ENCODE data around the gene C1QTNF9B. TPM values are rescaled to one million over a fixed set of nuclear protein-coding genes. Genes with fewer than 3 reads are reported as not detected.
A peak's percentile ranks its signal among the peaks of the same experiment; 100 is the strongest.

C1QTNF9B gene
- polyA plus RNA-seq, 3 donors = not detected

DNA sequence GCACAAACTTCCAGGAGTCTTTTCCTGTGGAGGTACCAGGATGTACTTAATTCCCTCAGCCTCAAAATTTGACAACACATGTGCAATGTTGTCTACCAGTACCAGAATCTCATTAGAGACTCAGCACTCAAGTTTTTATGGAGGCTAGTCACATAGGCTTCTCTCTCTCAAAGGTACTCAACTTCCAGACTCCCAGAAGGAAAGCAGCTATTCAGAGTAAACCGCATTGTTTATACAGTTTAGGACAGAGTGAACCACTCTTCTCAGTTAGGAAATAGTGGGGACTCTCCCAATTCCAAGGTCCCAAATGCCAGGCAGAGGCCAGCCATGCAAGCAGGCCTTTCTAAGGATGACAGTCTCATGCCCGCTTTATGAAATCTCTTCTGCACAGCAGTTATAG is 8.5 kb upstream of the C1QTNF9B start:
- Histone ChIP-seq H3K79me2 (ENCODE audit: insufficient read depth, low read length) (no peaks in the 10 kb centered on the region), H3K27ac (ENCODE audit: low read depth in 1 of 2, low read length in 2 of 2) (no peak overlapping the region), H3K27me3 (ENCODE audit: control insufficient read depth in 2 of 2, insufficient read depth in 2 of 2, low read length in 2 of 2) (peaks cover 41 to 42% of the 10 kb centered on the region in 2 donors), H2AFZ (ENCODE audit: insufficient read depth, low read depth, low read length, poor library complexity, severe bottlenecking) (no peak overlapping the region), H3K4me3 (replicated peaks in 1 of 3; ENCODE audit: low read depth in 2 of 3, low read length in 3 of 3) (no peak overlapping the region), H3K36me3 (replicated peaks in 1 of 2; ENCODE audit: control insufficient read depth in 1 of 2, insufficient read depth in 2 of 2, low read length in 2 of 2) (no peaks in the 10 kb centered on the region), H3K9me3 (replicated peaks in 1 of 2; ENCODE audit: control insufficient read depth in 1 of 2, insufficient read depth in 1 of 2, low read length in 2 of 2) (no peaks in the 10 kb centered on the region), H4K20me1 (ENCODE audit: insufficient read depth, low read length) (no peaks in the 10 kb centered on the region), H3K9ac (ENCODE audit: insufficient read depth, low read length, poor library complexity, severe bottlenecking) (no peak overlapping the region), H3K4me1 (ENCODE audit: control insufficient read depth in 1 of 2, insufficient read depth in 2 of 2, low read length in 2 of 2) (peaks cover 5 to 7% of the 10 kb centered on the region in 2 donors), H3K4me2 (replicated peaks; ENCODE audit: extremely low read depth, low read length, poor library complexity, severe bottlenecking) (no peak overlapping the region)
- WGBS (ENCODE audit: insufficient coverage) = no CpG with 5 or more reads among the region's 2 CpGs
- Mint-ChIP-seq H3K27me3 (ENCODE audit: low read depth in 3 of 3) (peaks cover 36 to 51% (median 39%) of the 10 kb centered on the region in 3 donors), H3K36me3 (no peaks in the 10 kb centered on the region), H3K4me1 (peaks cover 8% of the 10 kb centered on the region), H3K4me3 (no peak overlapping the region), H3K9me3 (peaks cover 0 to 5% (median 0%) of the 10 kb centered on the region in 7 donors), H3K27ac (no peak overlapping the region)
- TF ChIP-seq, protein P1, sequence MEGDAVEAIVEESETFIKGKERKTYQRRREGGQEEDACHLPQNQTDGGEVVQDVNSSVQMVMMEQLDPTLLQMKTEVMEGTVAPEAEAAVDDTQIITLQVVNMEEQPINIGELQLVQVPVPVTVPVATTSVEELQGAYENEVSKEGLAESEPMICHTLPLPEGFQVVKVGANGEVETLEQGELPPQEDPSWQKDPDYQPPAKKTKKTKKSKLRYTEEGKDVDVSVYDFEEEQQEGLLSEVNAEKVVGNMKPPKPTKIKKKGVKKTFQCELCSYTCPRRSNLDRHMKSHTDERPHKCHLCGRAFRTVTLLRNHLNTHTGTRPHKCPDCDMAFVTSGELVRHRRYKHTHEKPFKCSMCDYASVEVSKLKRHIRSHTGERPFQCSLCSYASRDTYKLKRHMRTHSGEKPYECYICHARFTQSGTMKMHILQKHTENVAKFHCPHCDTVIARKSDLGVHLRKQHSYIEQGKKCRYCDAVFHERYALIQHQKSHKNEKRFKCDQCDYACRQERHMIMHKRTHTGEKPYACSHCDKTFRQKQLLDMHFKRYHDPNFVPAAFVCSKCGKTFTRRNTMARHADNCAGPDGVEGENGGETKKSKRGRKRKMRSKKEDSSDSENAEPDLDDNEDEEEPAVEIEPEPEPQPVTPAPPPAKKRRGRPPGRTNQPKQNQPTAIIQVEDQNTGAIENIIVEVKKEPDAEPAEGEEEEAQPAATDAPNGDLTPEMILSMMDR (IDR thresholded peaks at IDR 0.05) = no peak
- no peak for DNase-seq
- intact Hi-C loops (cut with micrococcal nuclease) = loop anchor here in 1 of 2 donors (10.0 kb wide), 1 partner anchor 441 kb away; no protein-coding TSS in a partner anchor

DNA sequence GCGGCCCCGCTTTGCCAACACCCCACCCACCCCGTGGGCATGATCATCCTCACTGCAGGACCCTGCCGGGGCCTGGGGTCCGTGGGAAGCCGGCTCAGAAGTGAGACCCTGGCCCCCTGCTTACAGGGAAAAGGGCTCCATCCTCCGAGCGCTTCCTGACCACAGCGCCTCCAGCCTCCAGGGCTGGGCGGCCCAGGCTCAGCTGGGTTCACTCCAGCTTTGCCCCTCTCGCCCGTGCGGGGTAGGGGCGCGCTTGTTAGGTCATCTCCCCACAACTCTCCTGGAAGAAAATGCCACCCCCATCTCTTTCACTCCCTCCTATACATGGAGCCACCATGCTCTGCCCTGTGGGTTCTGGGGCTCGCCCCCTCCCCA is 6.6 kb upstream of the C1QTNF9B start:
- TF ChIP-seq, protein P1 (IDR thresholded peaks at IDR 0.05) = no peak
- H3K4me2 ChIP-seq (replicated peaks; ENCODE audit: extremely low read depth, low read length, poor library complexity, severe bottlenecking) = no peak overlapping the region
- peaks cover 36 to 49% (median 39%) of the 10 kb centered on the region in 3 donors for H3K27me3 Mint-ChIP-seq (ENCODE audit: low read depth in 3 of 3)
- no peak overlapping the region for H3K27ac ChIP-seq (ENCODE audit: low read depth in 1 of 2, low read length in 2 of 2)
- H2AFZ ChIP-seq (ENCODE audit: insufficient read depth, low read depth, low read length, poor library complexity, severe bottlenecking) = no peak overlapping the region
- H3K27ac Mint-ChIP-seq = no peak overlapping the region
- no peaks in the 10 kb centered on the region for H3K9me3 ChIP-seq (replicated peaks in 1 of 2; ENCODE audit: control insufficient read depth in 1 of 2, insufficient read depth in 1 of 2, low read length in 2 of 2)
- peaks cover 8% of the 10 kb centered on the region for H3K4me1 Mint-ChIP-seq
- H3K27me3 ChIP-seq (ENCODE audit: control insufficient read depth in 2 of 2, insufficient read depth in 2 of 2, low read length in 2 of 2) = peaks cover 41 to 42% of the 10 kb centered on the region in 2 donors
- H3K9me3 Mint-ChIP-seq = peaks cover 0 to 5% (median 0%) of the 10 kb centered on the region in 7 donors
- H3K4me1 ChIP-seq (ENCODE audit: control insufficient read depth in 1 of 2, insufficient read depth in 2 of 2, low read length in 2 of 2) = peaks cover 5 to 7% of the 10 kb centered on the region in 2 donors
- no peak overlapping the region for H3K9ac ChIP-seq (ENCODE audit: insufficient read depth, low read length, poor library complexity, severe bottlenecking)
- DNase-seq = no peak
- H4K20me1 ChIP-seq (ENCODE audit: insufficient read depth, low read length) = no peaks in the 10 kb centered on the region
- no peaks in the 10 kb centered on the region for H3K36me3 ChIP-seq (replicated peaks in 1 of 2; ENCODE audit: control insufficient read depth in 1 of 2, insufficient read depth in 2 of 2, low read length in 2 of 2)
- WGBS (ENCODE audit: insufficient coverage) = 17% methylated on average over 13 of the region's 16 CpGs
- H3K4me3 ChIP-seq (replicated peaks in 1 of 3; ENCODE audit: low read depth in 2 of 3, low read length in 3 of 3) = no peak overlapping the region
- no peaks in the 10 kb centered on the region for H3K36me3 Mint-ChIP-seq
- H3K4me3 Mint-ChIP-seq = peak overlapping the region in 1 of 2 donors; percentile 60
- no peaks in the 10 kb centered on the region for H3K79me2 ChIP-seq (ENCODE audit: insufficient read depth, low read length)
- intact Hi-C loops (cut with micrococcal nuclease) = loop anchor here in 1 of 2 donors (10.0 kb wide), 1 partner anchor 439 kb away; no protein-coding TSS in a partner anchor
